ENCODE results near the gene HUNK. TPM values are rescaled to one million over a fixed set of nuclear protein-coding genes. Genes with fewer than 3 reads are reported as not detected.

HUNK gene
- total and polyA plus RNA-seq, 2 of the 8 experiments (the other 6 are each of a cell fraction or from before 2014, with no cell fraction given): 1.9 to 10.2 TPM

- TF ChIP-seq CHD7 (IDR thresholded peaks at IDR 0.05; ENCODE audit: insufficient replicate concordance, low read length) (no peak), TAF1 (IDR thresholded peaks at IDR 0.05; ENCODE audit: low read depth, low read length) (no peak), SP2 (IDR thresholded peaks at IDR 0.05; ENCODE audit: low read length) (no peak), MAFK (IDR thresholded peaks at IDR 0.05; ENCODE audit: low read depth, low read length) (no peak), SP1 (IDR thresholded peaks at IDR 0.05; ENCODE audit: low read depth, low read length) (no peak), PHF8 (conservative IDR thresholded peaks at IDR 0.05; ENCODE audit: low read depth, low read length) (no peak), BCL11A (IDR thresholded peaks at IDR 0.05; ENCODE audit: low read depth in 2 of 2, low read length in 2 of 2) (no peak), CBX5 (IDR thresholded peaks at IDR 0.05; ENCODE audit: low read depth, low read length) (no peak), KDM5A (IDR thresholded peaks at IDR 0.05; ENCODE audit: low read length) (no peak), CEBPB (IDR thresholded peaks at IDR 0.05; ENCODE audit: low read depth, low read length) (no peak), CREB1 (IDR thresholded peaks at IDR 0.05) (no peak), GABPA (IDR thresholded peaks at IDR 0.05; ENCODE audit: borderline replicate concordance, insufficient read depth, low read length) (no peak), RFX5 (IDR thresholded peaks at IDR 0.05; ENCODE audit: borderline replicate concordance, low read depth, low read length) (no peak)
These were observed 16.6 kb downstream of the HUNK start (continued) for GRCh38 chr21:31889460-31889859.
